Neural progenitor cell (in vitro differentiated cells): ENCODE results near the gene FRYL. TPM values are rescaled to one million over a fixed set of nuclear protein-coding genes. Genes with fewer than 3 reads are reported as not detected.

Source experiments
- DNase-seq: peaks from one replicate; pipeline ENCODE4 v3.0.0-alpha.2; 2016; ENCODE audit warnings: low spot score
- H2AFZ ChIP-seq: fragments of 200-600 bp; sonication (generic); replicated peaks from 2 replicates; pipeline ENCODE4 v1.6.1; 2016; ENCODE audit warnings: antibody characterized with exemption
- H3F3A ChIP-seq: fragments of 200-600 bp; sonication (generic); 2 replicates; pipeline ENCODE4 v1.6.1; 2016; ENCODE audit warnings: antibody characterized with exemption, low read depth
- H3K27ac ChIP-seq: fragments of 200-600 bp; sonication (generic); 2 replicates; pipeline ENCODE4 v1.5.1; 2016; ENCODE audit warnings: mild to moderate bottlenecking
- H3K27me3 ChIP-seq: fragments of 200-600 bp; sonication (generic); 2 replicates; pipeline ENCODE4 v1.6.1; 2016; ENCODE audit warnings: mild to moderate bottlenecking, moderate library complexity
- H3K36me3 ChIP-seq: fragments of 200-600 bp; sonication (generic); 2 replicates; pipeline ENCODE4 v1.5.1; 2016
- H3K4me1 ChIP-seq: fragments of 200-600 bp; sonication (generic); 2 replicates; pipeline ENCODE4 v1.6.1; 2016; ENCODE audit warnings: mixed run types
- H3K4me2 ChIP-seq: fragments of 200-600 bp; sonication (generic); 2 replicates; pipeline ENCODE4 v1.6.1; 2016
- H3K4me3 ChIP-seq: fragments of 200-600 bp; sonication (generic); 2 replicates; pipeline ENCODE4 v1.5.1; 2016
- H3K79me2 ChIP-seq: fragments of 200-600 bp; sonication (generic); 2 replicates; pipeline ENCODE4 v1.6.1; 2016; ENCODE audit warnings: low read depth
- H3K9ac ChIP-seq: fragments of 200-600 bp; sonication (generic); 2 replicates; pipeline ENCODE4 v1.6.1; 2016
- H3K9me3 ChIP-seq: fragments of 200-600 bp; sonication (generic); 2 replicates; pipeline ENCODE4 v1.5.1; 2016; ENCODE audit warnings: low read depth
- H4K20me1 ChIP-seq: fragments of 200-600 bp; sonication (generic); 2 replicates; pipeline ENCODE4 v1.6.1; 2016; ENCODE audit warnings: low read depth
- H3K27ac Mint-ChIP-seq: 3 replicates; pipeline ENCODE4 v1.8.0; 2021; ENCODE audit warnings: mixed read lengths
- H3K27me3 Mint-ChIP-seq: 2 replicates; pipeline ENCODE4 v1.8.0; 2022; ENCODE audit warnings: low read depth, mild to moderate bottlenecking, inconsistent platforms, moderate library complexity, mixed read lengths; ENCODE audit not compliant: insufficient read depth
- H3K36me3 Mint-ChIP-seq: 3 replicates; pipeline ENCODE4 v1.8.0; 2021; ENCODE audit warnings: mixed read lengths
- H3K4me1 Mint-ChIP-seq: 3 replicates; pipeline ENCODE4 v1.8.0; 2021; ENCODE audit warnings: mixed read lengths
- H3K4me3 Mint-ChIP-seq: 3 replicates; pipeline ENCODE4 v1.8.0; 2021; ENCODE audit warnings: mild to moderate bottlenecking, moderate library complexity, mixed read lengths
- H3K9me3 Mint-ChIP-seq: 3 replicates; pipeline ENCODE4 v1.8.0; 2020; ENCODE audit warnings: mixed read lengths
- CTCF ChIP-seq: fragments of 200-600 bp; sonication (generic); IDR thresholded peaks from 2 replicates; pipeline ENCODE4 v1.5.1; 2017; ENCODE audit warnings: antibody characterized with exemption, mild to moderate bottlenecking
- EZH2 ChIP-seq: fragments of 200-600 bp; sonication (generic); IDR thresholded peaks from 2 replicates; pipeline ENCODE4 v1.6.1; 2017; ENCODE audit warnings: antibody characterized with exemption, mild to moderate bottlenecking, moderate library complexity
- EZH2phosphoT487 ChIP-seq: fragments of 200-600 bp; sonication (generic); IDR thresholded peaks from 2 replicates; pipeline ENCODE4 v1.6.1; 2017; ENCODE audit warnings: antibody characterized with exemption
- total RNA-seq: library from RNA; depleted of rRNA; stranded (reverse); fragments of >200 nt; gene quantifications from 2 replicates; pipeline ENCODE4 v1.2.3, GENCODE V29; 2015; ENCODE audit warnings: low replicate concordance

FRYL gene
- total RNA-seq, 1 donor from 2014 or later: 70.5 TPM

- Mint-ChIP-seq H3K4me1 (peaks cover 20% of the 10 kb centered on the region), H3K4me3 (no peak overlapping the region), H3K9me3 (peaks cover 2% of the 10 kb centered on the region), H3K27ac (no peak overlapping the region), H3K27me3 (peaks cover 4% of the 10 kb centered on the region), H3K36me3 (no peaks in the 10 kb centered on the region)
- Histone ChIP-seq H3F3A (no peaks in the 10 kb centered on the region), H3K36me3 (no peaks in the 10 kb centered on the region), H3K27ac (no peak overlapping the region), H4K20me1 (no peaks in the 10 kb centered on the region), H3K27me3 (no peaks in the 10 kb centered on the region), H3K4me3 (no peak overlapping the region), H3K4me2 (no peak overlapping the region), H3K4me1 (no peaks in the 10 kb centered on the region), H2AFZ (no peak overlapping the region), H3K9ac (no peak overlapping the region), H3K79me2 (no peaks in the 10 kb centered on the region), H3K9me3 (no peaks in the 10 kb centered on the region)
- TF ChIP-seq EZH2 (no peak), CTCF (no peak), EZH2phosphoT487 (no peak)
- no peak for DNase-seq
Measured at GRCh38 chr4:48467891-48468290, 312.2 kb downstream of the FRYL start.

GRCh38 chr4:48467442-48467841 is 312.6 kb downstream of the FRYL start:
- Histone ChIP-seq H3K9me3 (no peaks in the 10 kb centered on the region), H3K4me1 (no peaks in the 10 kb centered on the region), H3K36me3 (no peaks in the 10 kb centered on the region), H3K79me2 (no peaks in the 10 kb centered on the region), H3K27ac (no peak overlapping the region), H3K4me3 (no peak overlapping the region), H2AFZ (no peak overlapping the region), H3K9ac (no peak overlapping the region), H3K27me3 (no peaks in the 10 kb centered on the region), H4K20me1 (no peaks in the 10 kb centered on the region), H3K4me2 (no peak overlapping the region), H3F3A (no peaks in the 10 kb centered on the region)
- no peak for DNase-seq
- Mint-ChIP-seq H3K36me3 (no peaks in the 10 kb centered on the region), H3K27me3 (peaks cover 4% of the 10 kb centered on the region), H3K4me3 (no peak overlapping the region), H3K27ac (no peak overlapping the region), H3K9me3 (peaks cover 2% of the 10 kb centered on the region), H3K4me1 (peaks cover 20% of the 10 kb centered on the region)
- TF ChIP-seq EZH2phosphoT487 (no peak), EZH2 (no peak), CTCF (no peak)

GRCh38 chr4:48462363-48462762 is 317.7 kb downstream of the FRYL start:
- DNase-seq: no peak
- no peaks in the 10 kb centered on the region for H3K9me3 ChIP-seq
- Mint-ChIP-seq H3K27me3 (peaks cover 5% of the 10 kb centered on the region), H3K4me1 (no peaks in the 10 kb centered on the region), H3K27ac (no peak overlapping the region), H3K4me3 (no peak overlapping the region), H3K36me3 (no peaks in the 10 kb centered on the region), H3K9me3 (no peaks in the 10 kb centered on the region)
- no peak overlapping the region for H3K4me2 ChIP-seq
- H3K36me3 ChIP-seq: no peaks in the 10 kb centered on the region
- TF ChIP-seq CTCF (no peak), EZH2 (no peak), EZH2phosphoT487 (no peak)
- no peaks in the 10 kb centered on the region for H3K4me1 ChIP-seq
- no peak overlapping the region for H2AFZ ChIP-seq
- H3K9ac ChIP-seq: no peak overlapping the region
- H3K4me3 ChIP-seq: no peak overlapping the region
- H3K27ac ChIP-seq: no peak overlapping the region
- no peaks in the 10 kb centered on the region for H3F3A ChIP-seq
- H3K79me2 ChIP-seq: no peaks in the 10 kb centered on the region
- H4K20me1 ChIP-seq: no peaks in the 10 kb centered on the region
- no peaks in the 10 kb centered on the region for H3K27me3 ChIP-seq
